GM23248 (cell line): Measurements from ENCODE around the gene CCDC167. TPM values are rescaled to one million over a fixed set of nuclear protein-coding genes. Genes with fewer than 3 reads are reported as not detected.

Source experiments
- DNase-seq: peaks from one replicate; pipeline ENCODE4 v3.0.0-alpha.2; 2015
- H2AFZ ChIP-seq: fragments of 200-600 bp; sonication (generic); 2 replicates; pipeline ENCODE4 v1.6.1; 2016; ENCODE audit warnings: antibody characterized with exemption
- H3F3A ChIP-seq: fragments of 200-600 bp; sonication (generic); 2 replicates; pipeline ENCODE4 v1.6.1; 2016; ENCODE audit warnings: mild to moderate bottlenecking, antibody characterized with exemption, mixed run types; ENCODE audit not compliant: insufficient read depth
- H3K27ac ChIP-seq: fragments of 200-600 bp; sonication (generic); 2 replicates; pipeline ENCODE4 v1.5.1; 2016; ENCODE audit warnings: mild to moderate bottlenecking
- H3K27me3 ChIP-seq: fragments of 200-600 bp; sonication (generic); replicated peaks from 2 replicates; pipeline ENCODE4 v1.6.1; 2016; ENCODE audit warnings: mild to moderate bottlenecking; ENCODE audit not compliant: insufficient read depth
- H3K36me3 ChIP-seq: fragments of 200-600 bp; sonication (generic); 2 replicates; pipeline ENCODE4 v1.6.1; 2016; ENCODE audit warnings: low read depth, mild to moderate bottlenecking
- H3K4me1 ChIP-seq: fragments of 200-600 bp; sonication (generic); 2 replicates; pipeline ENCODE4 v1.6.1; 2016; ENCODE audit warnings: mild to moderate bottlenecking; ENCODE audit not compliant: insufficient read depth
- H3K4me2 ChIP-seq: fragments of 200-600 bp; sonication (generic); one replicate; pipeline ENCODE4 v1.6.1; 2016; ENCODE audit warnings: mild to moderate bottlenecking; ENCODE audit not compliant: unreplicated experiment
- H3K4me3 ChIP-seq: fragments of 200-600 bp; sonication (generic); 2 replicates; pipeline ENCODE4 v1.5.1; 2016; ENCODE audit warnings: mild to moderate bottlenecking
- H3K79me2 ChIP-seq: fragments of 200-600 bp; sonication (generic); 2 replicates; pipeline ENCODE4 v1.6.1; 2016; ENCODE audit warnings: mild to moderate bottlenecking; ENCODE audit not compliant: insufficient read depth
- H3K9ac ChIP-seq: fragments of 200-600 bp; sonication (generic); 2 replicates; pipeline ENCODE4 v1.6.1; 2016; ENCODE audit warnings: mild to moderate bottlenecking
- H3K9me2 ChIP-seq: fragments of 200-600 bp; sonication (generic); 2 replicates; pipeline ENCODE4 v1.6.1; 2016; ENCODE audit warnings: mixed run types, mild to moderate bottlenecking, moderate library complexity; ENCODE audit not compliant: insufficient read depth
- H3K9me3 ChIP-seq: fragments of 200-600 bp; sonication (generic); one replicate; pipeline ENCODE4 v1.6.1; 2017; ENCODE audit warnings: low read depth
- H4K20me1 ChIP-seq: fragments of 200-600 bp; sonication (generic); 2 replicates; pipeline ENCODE4 v1.6.0; 2016; ENCODE audit not compliant: insufficient read depth
- EZH2 ChIP-seq: fragments of 200-600 bp; sonication (generic); IDR thresholded peaks from 2 replicates; pipeline ENCODE4 v1.6.1; 2018; ENCODE audit warnings: antibody characterized with exemption, mild to moderate bottlenecking; ENCODE audit not compliant: insufficient read depth, poor library complexity, severe bottlenecking
- EZH2phosphoT487 ChIP-seq: fragments of 200-600 bp; sonication (generic); IDR thresholded peaks from 2 replicates; pipeline ENCODE4 v1.6.1; 2018; ENCODE audit warnings: antibody characterized with exemption, moderate library complexity, mild to moderate bottlenecking, low read depth; ENCODE audit not compliant: insufficient read depth
- WGBS, 2 experiments: methylation state at CpG; one replicate each; pipeline ENCODE4 v1.1.6; 2015 to 2017; ENCODE audit warnings: low lambda C conversion rate in 2 of 2, low coverage in 1 of 2; ENCODE audit errors: missing lambda C conversion rate in 2 of 2; 5-methylcytosine and 5-hydroxymethylcytosine counted together
- in situ Hi-C: fragments of 300-500 bp; cut with MboI; formaldehyde crosslinking; loops from 2 replicates; pipeline ENCODE4 v1.15.0; 2020
- polyA plus RNA-seq: library from polyadenylated mRNA; unstranded; fragments of >200 nt; fragmentation: Nextera tagmentation; extraction: Ambion mirVana; gene quantifications from 2 replicates; pipeline ENCODE4 v1.2.1, GENCODE V29; 2016
- total RNA-seq: library from RNA; depleted of rRNA; stranded (reverse); fragments of >200 nt; shearing (Covaris generic); gene quantifications from 2 replicates; pipeline ENCODE4 v1.2.3, GENCODE V29; 2014

The CCDC167 gene
- total and polyA plus RNA-seq, 2 experiments from 2014 or later: 35.8 to 51.0 TPM

DNA sequence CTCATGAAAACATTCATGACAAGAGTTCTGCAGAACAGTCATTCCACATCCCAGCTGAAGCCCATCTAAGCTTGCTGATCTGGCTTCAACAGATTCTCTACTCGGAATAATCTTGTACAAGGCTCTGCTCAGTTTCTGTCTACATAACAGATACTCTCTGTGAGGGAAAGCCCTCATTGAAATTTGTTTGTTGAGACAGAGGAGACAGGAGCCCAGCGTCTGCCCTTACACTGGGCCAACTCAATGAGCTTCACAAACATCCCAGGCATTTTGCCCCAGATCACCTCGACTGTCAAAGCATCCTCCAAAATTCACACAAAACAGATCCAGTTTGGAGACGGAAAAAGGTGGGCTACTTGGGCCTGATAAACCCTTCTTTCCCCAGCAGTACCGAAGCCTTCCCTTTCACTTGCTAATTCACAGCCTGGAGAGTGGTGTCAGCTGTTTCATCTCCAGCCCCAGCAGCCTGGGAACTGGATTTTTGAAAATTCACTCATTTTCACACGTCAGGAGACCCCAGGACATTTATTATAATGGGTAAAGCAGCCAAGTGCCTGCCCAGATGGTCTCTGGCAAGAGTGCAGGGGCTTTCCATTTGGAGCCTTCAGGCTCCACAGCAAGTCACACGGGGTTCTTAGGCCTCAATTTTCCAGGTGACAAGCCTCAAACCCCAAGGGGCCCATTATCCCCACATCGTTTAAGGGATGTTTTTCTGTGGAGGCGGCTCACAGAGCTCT, 7.3 kb downstream of the CCDC167 start:
- no peak overlapping the region for H3K27ac ChIP-seq
- WGBS, 2 experiments: 58 to 59% methylated on average over 9 of the region's 9 CpGs
- H3K36me3 ChIP-seq: no peaks in the 10 kb centered on the region
- in situ Hi-C loops: no loop called here
- H3K9me2 ChIP-seq: no peaks in the 10 kb centered on the region
- no peak overlapping the region for H3K9ac ChIP-seq
- no peak overlapping the region for H3K4me2 ChIP-seq
- H2AFZ ChIP-seq: no peak overlapping the region
- H3K9me3 ChIP-seq: no peaks in the 10 kb centered on the region
- H3K27me3 ChIP-seq: no peaks in the 10 kb centered on the region
- no peaks in the 10 kb centered on the region for H4K20me1 ChIP-seq
- no peak overlapping the region for H3K4me3 ChIP-seq
- no peaks in the 10 kb centered on the region for H3K79me2 ChIP-seq
- H3F3A ChIP-seq: no peaks in the 10 kb centered on the region
- TF ChIP-seq EZH2 (no peak), EZH2phosphoT487 (no peak)
- H3K4me1 ChIP-seq: no peaks in the 10 kb centered on the region
- DNase-seq: no peak

DNA sequence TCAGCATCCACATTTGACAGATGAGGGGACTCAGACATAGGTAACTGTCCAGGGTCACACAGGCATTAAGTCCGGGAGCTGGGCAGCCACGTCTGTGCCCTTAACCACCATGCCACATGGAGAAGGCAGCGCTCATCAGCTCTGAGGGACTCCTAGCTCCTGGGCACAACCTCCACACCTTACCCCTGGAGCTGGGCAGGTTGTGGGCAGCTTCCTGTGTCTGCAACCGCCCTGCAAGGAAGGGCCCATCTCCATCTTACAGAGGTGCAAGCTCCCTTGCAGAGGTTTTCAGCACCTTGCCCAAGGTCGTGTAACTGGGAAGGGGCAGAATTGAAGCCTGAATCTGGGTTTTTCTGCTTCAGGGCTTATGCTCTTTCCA, 7.9 kb downstream of the CCDC167 start:
- no peak overlapping the region for H3K9ac ChIP-seq
- no peaks in the 10 kb centered on the region for H3K79me2 ChIP-seq
- no peak for TF ChIP-seq EZH2
- TF ChIP-seq EZH2phosphoT487: no peak
- no peak overlapping the region for H3K27ac ChIP-seq
- H2AFZ ChIP-seq: no peak overlapping the region
- H3K4me2 ChIP-seq: no peak overlapping the region
- no peaks in the 10 kb centered on the region for H3K9me3 ChIP-seq
- H3K36me3 ChIP-seq: no peaks in the 10 kb centered on the region
- H3K27me3 ChIP-seq: no peaks in the 10 kb centered on the region
- no peak overlapping the region for H3K4me3 ChIP-seq
- H4K20me1 ChIP-seq: no peaks in the 10 kb centered on the region
- H3F3A ChIP-seq: no peaks in the 10 kb centered on the region
- in situ Hi-C loops: no loop called here
- WGBS, 2 experiments: 56 to 62% methylated on average over 5 of the region's 5 CpGs
- DNase-seq: no peak
- no peaks in the 10 kb centered on the region for H3K9me2 ChIP-seq
- no peaks in the 10 kb centered on the region for H3K4me1 ChIP-seq

DNA sequence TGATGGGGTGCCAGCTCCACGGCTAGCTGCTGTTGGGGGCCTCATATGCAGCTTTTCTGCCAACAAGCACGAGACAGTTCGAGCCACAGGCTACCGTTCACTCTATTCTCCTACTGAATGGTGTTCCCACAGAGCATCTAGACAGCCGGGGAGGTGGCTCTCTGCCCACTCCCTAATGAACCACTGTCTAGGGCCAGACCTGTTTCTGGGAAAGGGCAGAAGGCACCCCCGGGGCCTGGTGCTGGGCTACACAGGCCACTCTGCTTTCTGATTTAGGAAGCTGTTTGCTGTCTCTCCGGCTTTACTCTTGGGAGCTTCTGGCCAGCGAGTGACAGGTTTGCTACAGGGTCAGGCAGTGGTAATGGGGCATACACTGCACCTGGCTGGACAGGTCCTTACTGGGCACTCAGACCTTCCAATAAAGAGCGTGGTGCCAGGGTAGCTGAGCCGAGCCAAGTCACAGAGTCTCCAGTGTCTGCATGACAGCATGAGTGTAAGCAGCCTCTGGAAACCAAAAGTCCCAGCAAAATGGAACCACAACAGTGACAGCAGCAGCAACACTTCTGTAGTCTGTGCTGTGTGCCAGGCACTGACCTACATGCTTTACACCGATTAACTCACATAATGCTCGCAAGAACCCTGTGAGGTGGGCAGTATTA, 8.4 kb downstream of the CCDC167 start:
- TF ChIP-seq EZH2phosphoT487 (no peak), EZH2 (no peak)
- no peaks in the 10 kb centered on the region for H3K36me3 ChIP-seq
- no peak overlapping the region for H3K4me2 ChIP-seq
- H3K27me3 ChIP-seq: no peaks in the 10 kb centered on the region
- in situ Hi-C loops: no loop called here
- H3F3A ChIP-seq: no peaks in the 10 kb centered on the region
- no peaks in the 10 kb centered on the region for H3K9me3 ChIP-seq
- 63 to 64% methylated on average over 12 of the region's 12 CpGs for WGBS, 2 experiments
- H2AFZ ChIP-seq: no peak overlapping the region
- no peak overlapping the region for H3K9ac ChIP-seq
- H3K27ac ChIP-seq: no peak overlapping the region
- no peak overlapping the region for H3K4me3 ChIP-seq
- no peaks in the 10 kb centered on the region for H3K9me2 ChIP-seq
- no peaks in the 10 kb centered on the region for H3K4me1 ChIP-seq
- no peaks in the 10 kb centered on the region for H4K20me1 ChIP-seq
- DNase-seq: no peak
- no peaks in the 10 kb centered on the region for H3K79me2 ChIP-seq

DNA sequence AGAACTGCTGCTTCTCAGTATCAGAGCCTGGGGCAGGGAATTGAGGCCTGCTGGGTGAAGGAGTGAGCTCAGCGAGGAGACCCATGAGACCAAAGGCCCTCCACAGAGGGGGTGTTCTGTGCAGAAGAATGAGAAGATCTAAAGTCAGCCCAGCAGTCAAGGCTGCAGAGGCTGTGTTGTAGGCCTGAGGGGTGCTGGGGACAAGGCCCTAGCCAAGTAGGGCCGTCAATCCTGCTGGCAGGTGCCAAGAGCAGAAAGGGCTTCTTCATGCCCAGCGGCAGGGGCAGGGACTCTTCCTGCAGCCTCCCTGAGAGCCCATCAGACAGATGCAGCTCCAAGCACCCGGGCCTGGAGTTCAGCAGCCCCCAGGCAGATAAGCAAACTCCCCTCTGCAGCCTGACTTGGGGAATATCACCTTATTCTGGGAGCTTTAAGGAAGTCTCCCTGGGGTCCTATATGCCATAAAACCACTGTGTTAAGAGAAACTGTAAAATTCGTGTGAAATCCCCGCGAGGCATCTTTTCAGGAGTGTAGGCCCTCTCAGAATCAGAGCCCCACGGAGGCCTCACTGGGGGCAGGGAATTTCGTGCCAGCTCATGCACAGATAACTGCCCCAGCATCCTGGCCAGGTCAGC, 9.0 kb downstream of the CCDC167 start:
- Histone ChIP-seq H3K9me2 (no peaks in the 10 kb centered on the region), H4K20me1 (no peaks in the 10 kb centered on the region), H3K9ac (no peak overlapping the region), H3K27me3 (no peaks in the 10 kb centered on the region), H3K36me3 (no peaks in the 10 kb centered on the region), H3K79me2 (no peaks in the 10 kb centered on the region), H2AFZ (no peak overlapping the region), H3K4me1 (no peaks in the 10 kb centered on the region), H3K9me3 (no peaks in the 10 kb centered on the region), H3F3A (no peaks in the 10 kb centered on the region), H3K4me3 (no peak overlapping the region), H3K4me2 (no peak overlapping the region), H3K27ac (no peak overlapping the region)
- in situ Hi-C loops: no loop called here
- no peak for DNase-seq
- WGBS, 2 experiments: 80 to 89% methylated on average over 8 to 9 of the region's 9 CpGs
- no peak for TF ChIP-seq EZH2
- TF ChIP-seq EZH2phosphoT487: no peak
